ENCODE measurements around the gene IGLON5. TPM values are rescaled to one million over a fixed set of nuclear protein-coding genes. Genes with fewer than 3 reads are reported as not detected.

Gene IGLON5
- total and polyA plus RNA-seq, 2 donors from 2014 or later = 0.15 TPM; not detected in 1

- Histone ChIP-seq H3K9ac (ENCODE audit: low read length in 3 of 3) (no peak overlapping the region), H3K27me3 (ENCODE audit: control insufficient read depth, insufficient read depth, low read length) (no peaks in the 10 kb centered on the region), H3K9me3 (ENCODE audit: control insufficient read depth in 2 of 3, insufficient read depth in 1 of 3, low read length in 3 of 3) (no peaks in the 10 kb centered on the region), H3K36me3 (ENCODE audit: control insufficient read depth in 2 of 3, insufficient read depth in 3 of 3, low read length in 3 of 3) (peaks cover 0 to 7% (median 0%) of the 10 kb centered on the region in 3 donors), H3K4me1 (ENCODE audit: control insufficient read depth in 2 of 3, insufficient read depth in 2 of 3, low read depth in 1 of 3, low read length in 3 of 3) (peaks cover 0 to 7% (median 0%) of the 10 kb centered on the region in 3 donors), H3K4me3 (ENCODE audit: low read length in 3 of 3) (no peak overlapping the region), H3K27ac (ENCODE audit: low read depth in 2 of 2, low read length in 2 of 2) (no peak overlapping the region)
- peak in 1 of 5 donors; percentile 77 for DNase-seq
- intact Hi-C loops (cut with DNase I) = no loop called here
- TF ChIP-seq CTCF (IDR thresholded peaks at IDR 0.05; ENCODE audit: borderline replicate concordance, extremely low read depth, insufficient read depth) = no peak
- FAIRE-seq = no peak
Measured at GRCh38 chr19:51341066-51341465, 29.6 kb downstream of the IGLON5 start.

GRCh38 chr19:51341976-51342580, 30.6 kb downstream of the IGLON5 start, which contains the start of gene VSIG10L:
VSIG10L (minus strand) TSS chr19:51342139; CDS start chr19:51342124, 15 bp downstream.
- no peak for TF ChIP-seq CTCF (IDR thresholded peaks at IDR 0.05; ENCODE audit: borderline replicate concordance, extremely low read depth, insufficient read depth)
- peaks cover 0 to 10% (median 4%) of the 10 kb centered on the region in 3 donors for H3K36me3 ChIP-seq (ENCODE audit: control insufficient read depth in 2 of 3, insufficient read depth in 3 of 3, low read length in 3 of 3)
- no peak within 1 kb of the TSS for H3K9ac ChIP-seq (ENCODE audit: low read length in 3 of 3)
- no peaks in the 10 kb centered on the region for H3K27me3 ChIP-seq (ENCODE audit: control insufficient read depth, insufficient read depth, low read length)
- intact Hi-C loops (cut with DNase I) = no loop called here
- no peaks in the 10 kb centered on the region for H3K9me3 ChIP-seq (ENCODE audit: control insufficient read depth in 2 of 3, insufficient read depth in 1 of 3, low read length in 3 of 3)
- no peak within 1 kb of the TSS for H3K27ac ChIP-seq (ENCODE audit: low read depth in 2 of 2, low read length in 2 of 2)
- H3K4me3 ChIP-seq (ENCODE audit: low read length in 3 of 3) = no peak within 1 kb of the TSS
- peaks cover 0 to 7% (median 0%) of the 10 kb centered on the region in 3 donors for H3K4me1 ChIP-seq (ENCODE audit: control insufficient read depth in 2 of 3, insufficient read depth in 2 of 3, low read depth in 1 of 3, low read length in 3 of 3)
- DNase-seq = peak in 1 of 5 donors; percentile 49
- FAIRE-seq = no peak

GRCh38 chr19:51342631-51343569, 31.5 kb downstream of the IGLON5 start:
- no peaks in the 10 kb centered on the region for H3K27me3 ChIP-seq (ENCODE audit: control insufficient read depth, insufficient read depth, low read length)
- H3K4me1 ChIP-seq (ENCODE audit: control insufficient read depth in 2 of 3, insufficient read depth in 2 of 3, low read depth in 1 of 3, low read length in 3 of 3) = peaks cover 0 to 7% (median 3%) of the 10 kb centered on the region in 3 donors
- H3K9me3 ChIP-seq (ENCODE audit: control insufficient read depth in 2 of 3, insufficient read depth in 1 of 3, low read length in 3 of 3) = no peaks in the 10 kb centered on the region
- no peak overlapping the region for H3K27ac ChIP-seq (ENCODE audit: low read depth in 2 of 2, low read length in 2 of 2)
- intact Hi-C loops (cut with DNase I) = no loop called here
- FAIRE-seq = no peak
- DNase-seq = peak in 1 of 5 donors; percentile 41
- peaks cover 0 to 10% (median 4%) of the 10 kb centered on the region in 3 donors for H3K36me3 ChIP-seq (ENCODE audit: control insufficient read depth in 2 of 3, insufficient read depth in 3 of 3, low read length in 3 of 3)
- no peak overlapping the region for H3K9ac ChIP-seq (ENCODE audit: low read length in 3 of 3)
- TF ChIP-seq CTCF (IDR thresholded peaks at IDR 0.05; ENCODE audit: borderline replicate concordance, extremely low read depth, insufficient read depth) = no peak
- H3K4me3 ChIP-seq (ENCODE audit: low read length in 3 of 3) = no peak overlapping the region

Measured in kidney (tissue), 14 donors.